RWPE2 (cell line): Measurements from ENCODE around the gene OXNAD1.

ENCODE experiments used
- ATAC-seq: fragments of 200-7000 bp; cut with Tn5 transposase; 3 replicates; pipeline ENCODE4 v1.9.1; 2021; ENCODE audit warnings: low read depth
- DNase-seq: peaks from one replicate; pipeline ENCODE4 v3.0.0-alpha.2; 2020; ENCODE audit warnings: low spot score
- H3K27ac ChIP-seq: fragments of 450-650 bp; 2 replicates; pipeline ENCODE4 v1.5.1; 2017; ENCODE audit warnings: mild to moderate bottlenecking; ENCODE audit not compliant: poor library complexity, severe bottlenecking
- H3K27me3 ChIP-seq: fragments of 250-450 bp; sonication (Bioruptor Pico); 2 replicates; pipeline ENCODE4 v1.5.1; 2021; ENCODE audit warnings: mild to moderate bottlenecking, moderate library complexity; ENCODE audit not compliant: insufficient read depth, poor library complexity, severe bottlenecking
- H3K36me3 ChIP-seq: fragments of 250-450 bp; sonication (Bioruptor Pico); 2 replicates; pipeline ENCODE4 v1.5.1; 2020; ENCODE audit warnings: low read depth, mild to moderate bottlenecking, moderate library complexity
- H3K4me1 ChIP-seq: fragments of 250-450 bp; sonication (Bioruptor Pico); 2 replicates; pipeline ENCODE4 v1.5.1; 2021; ENCODE audit warnings: mild to moderate bottlenecking, moderate library complexity; ENCODE audit not compliant: insufficient read depth, poor library complexity, severe bottlenecking
- H3K4me3 ChIP-seq: fragments of 250-450 bp; sonication (Bioruptor Pico); 2 replicates; pipeline ENCODE4 v1.5.1; 2021; ENCODE audit warnings: mild to moderate bottlenecking, moderate library complexity; ENCODE audit not compliant: severe bottlenecking
- H3K9me3 ChIP-seq: fragments of 250-450 bp; sonication (Bioruptor Pico); 2 replicates; pipeline ENCODE4 v1.5.1; 2021; ENCODE audit warnings: mild to moderate bottlenecking, moderate library complexity; ENCODE audit not compliant: severe bottlenecking
- CTCF ChIP-seq: fragments of 450-650 bp; IDR thresholded peaks from one replicate; pipeline ENCODE4 v1.5.1; 2017; ENCODE audit warnings: mild to moderate bottlenecking, moderate library complexity; ENCODE audit not compliant: poor library complexity, severe bottlenecking

OXNAD1 gene

GRCh38 chr3:16240229-16241023, 24.6 kb upstream of the OXNAD1 start:
- H3K4me1 ChIP-seq = peaks cover 8% of the 10 kb centered on the region
- ATAC-seq (peak; percentile 86), DNase-seq (no peak)
- no peak for TF ChIP-seq CTCF
- H3K9me3 ChIP-seq = no peaks in the 10 kb centered on the region
- no peak overlapping the region for H3K4me3 ChIP-seq
- no peak overlapping the region for H3K27ac ChIP-seq
- H3K36me3 ChIP-seq = no peaks in the 10 kb centered on the region
- H3K27me3 ChIP-seq = no peaks in the 10 kb centered on the region

GRCh38 chr3:16241225-16241624, 23.8 kb upstream of the OXNAD1 start:
- Histone ChIP-seq H3K27me3 (no peaks in the 10 kb centered on the region), H3K4me3 (no peak overlapping the region), H3K4me1 (peaks cover 8% of the 10 kb centered on the region), H3K9me3 (no peaks in the 10 kb centered on the region), H3K36me3 (no peaks in the 10 kb centered on the region), H3K27ac (no peak overlapping the region)
- DNase-seq (no peak), ATAC-seq (no peak)
- TF ChIP-seq CTCF = no peak

- H3K36me3 ChIP-seq = no peaks in the 10 kb centered on the region
- DNase-seq (no peak), ATAC-seq (no peak)
- H3K4me1 ChIP-seq = peaks cover 8% of the 10 kb centered on the region
- no peak overlapping the region for H3K27ac ChIP-seq
- no peaks in the 10 kb centered on the region for H3K9me3 ChIP-seq
- TF ChIP-seq CTCF = no peak
- no peak overlapping the region for H3K4me3 ChIP-seq
- H3K27me3 ChIP-seq = no peaks in the 10 kb centered on the region
These were observed 22.8 kb upstream of the OXNAD1 start for GRCh38 chr3:16242177-16242576.

- no peaks in the 10 kb centered on the region for H3K36me3 ChIP-seq
- no peaks in the 10 kb centered on the region for H3K9me3 ChIP-seq
- no peak for TF ChIP-seq CTCF
- H3K27ac ChIP-seq = no peak overlapping the region
- DNase-seq (no peak), ATAC-seq (no peak)
- H3K27me3 ChIP-seq = no peaks in the 10 kb centered on the region
- no peak overlapping the region for H3K4me3 ChIP-seq
- peaks cover 8% of the 10 kb centered on the region for H3K4me1 ChIP-seq
These were observed 21.1 kb upstream of the OXNAD1 start for GRCh38 chr3:16243706-16244490.
